Right lobe of liver (tissue), 4 donors: ENCODE measurements around the gene TIMP3.

ENCODE experiments used
- CTCF ChIP-seq, 4 donors: fragments of 200-600 bp in 3 of 4; fragments of 450-650 bp in 1 of 4; IDR thresholded peaks; one replicate each; pipeline versions ENCODE4 v1.5.1 to v1.8.0; 2016 to 2022; ENCODE audit warnings: antibody characterized with exemption in 4 of 4, mild to moderate bottlenecking in 2 of 4
- POLR2A ChIP-seq: fragments of 450-650 bp; IDR thresholded peaks from one replicate; pipeline ENCODE4 v1.6.1; 2017; ENCODE audit warnings: antibody characterized with exemption, mild to moderate bottlenecking
- donor health status: DM: no; HTN: no; CAD: no.
- donor health status: DM: no; HTN: no; CAD: no.
- donor health status: DM: no; HTN: yes; CAD: no.

DNA sequence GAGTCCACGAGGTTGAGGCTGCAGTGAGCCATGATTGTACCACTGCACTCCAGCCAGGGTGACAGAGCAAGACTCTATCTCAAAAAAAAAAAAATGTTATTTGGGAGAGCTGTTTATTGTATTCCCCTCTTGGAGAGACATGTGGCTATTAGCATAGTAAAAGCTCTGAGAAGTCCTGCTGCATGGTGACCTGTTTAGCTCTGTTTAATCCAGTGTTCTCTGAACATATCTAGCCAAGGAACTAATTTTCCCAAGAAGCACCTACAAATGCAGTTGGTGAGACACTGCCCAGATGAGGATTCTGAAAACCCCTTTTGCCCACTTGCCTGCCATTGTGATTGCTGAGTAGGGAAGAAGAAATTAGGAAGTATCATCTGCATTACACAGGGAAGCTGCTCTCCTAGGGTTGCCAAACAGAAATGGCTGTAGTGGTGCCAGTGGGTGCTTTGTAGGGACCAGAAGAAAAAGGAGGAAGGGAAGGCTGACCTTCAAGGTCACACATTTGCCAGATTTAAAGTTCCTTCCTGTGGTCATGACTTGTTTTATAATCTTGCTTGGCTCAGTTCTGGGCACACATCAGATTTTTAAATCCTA lies 15.7 kb downstream of the TIMP3 start:
- TF ChIP-seq CTCF (IDR thresholded peaks at IDR 0.05) (no peak), POLR2A (no peak)
